Measurements from ENCODE around the gene GPR152.
A peak's percentile ranks its signal among the peaks of the same experiment; 100 is the strongest.
"Not testable (repeated sequence)": the region's sequence is repeated elsewhere in the genome, so short reads cannot be mapped to it uniquely, and the experiment has no call there.

The GPR152 gene

GRCh38 chr11:67406420-67406968 is 46.0 kb downstream of the GPR152 start:
- TF ChIP-seq, protein P1, sequence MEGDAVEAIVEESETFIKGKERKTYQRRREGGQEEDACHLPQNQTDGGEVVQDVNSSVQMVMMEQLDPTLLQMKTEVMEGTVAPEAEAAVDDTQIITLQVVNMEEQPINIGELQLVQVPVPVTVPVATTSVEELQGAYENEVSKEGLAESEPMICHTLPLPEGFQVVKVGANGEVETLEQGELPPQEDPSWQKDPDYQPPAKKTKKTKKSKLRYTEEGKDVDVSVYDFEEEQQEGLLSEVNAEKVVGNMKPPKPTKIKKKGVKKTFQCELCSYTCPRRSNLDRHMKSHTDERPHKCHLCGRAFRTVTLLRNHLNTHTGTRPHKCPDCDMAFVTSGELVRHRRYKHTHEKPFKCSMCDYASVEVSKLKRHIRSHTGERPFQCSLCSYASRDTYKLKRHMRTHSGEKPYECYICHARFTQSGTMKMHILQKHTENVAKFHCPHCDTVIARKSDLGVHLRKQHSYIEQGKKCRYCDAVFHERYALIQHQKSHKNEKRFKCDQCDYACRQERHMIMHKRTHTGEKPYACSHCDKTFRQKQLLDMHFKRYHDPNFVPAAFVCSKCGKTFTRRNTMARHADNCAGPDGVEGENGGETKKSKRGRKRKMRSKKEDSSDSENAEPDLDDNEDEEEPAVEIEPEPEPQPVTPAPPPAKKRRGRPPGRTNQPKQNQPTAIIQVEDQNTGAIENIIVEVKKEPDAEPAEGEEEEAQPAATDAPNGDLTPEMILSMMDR (IDR thresholded peaks at IDR 0.05; ENCODE audit: low read depth, low read length), result no peak
- no peak overlapping the region for H3K4me3 ChIP-seq (ENCODE audit: low read depth, low read length)

GRCh38 chr11:67405688-67406339 is 46.7 kb downstream of the GPR152 start:
- TF ChIP-seq, protein P1 (IDR thresholded peaks at IDR 0.05; ENCODE audit: low read depth, low read length), result no peak
- no peak overlapping the region for H3K4me3 ChIP-seq (ENCODE audit: low read depth, low read length)

- TF ChIP-seq, protein P1 (IDR thresholded peaks at IDR 0.05; ENCODE audit: low read depth, low read length), result no peak
- H3K4me3 ChIP-seq (ENCODE audit: low read depth, low read length), result no peak overlapping the region
Observed at GRCh38 chr11:67405196-67405567, 47.3 kb downstream of the GPR152 start.

DNA sequence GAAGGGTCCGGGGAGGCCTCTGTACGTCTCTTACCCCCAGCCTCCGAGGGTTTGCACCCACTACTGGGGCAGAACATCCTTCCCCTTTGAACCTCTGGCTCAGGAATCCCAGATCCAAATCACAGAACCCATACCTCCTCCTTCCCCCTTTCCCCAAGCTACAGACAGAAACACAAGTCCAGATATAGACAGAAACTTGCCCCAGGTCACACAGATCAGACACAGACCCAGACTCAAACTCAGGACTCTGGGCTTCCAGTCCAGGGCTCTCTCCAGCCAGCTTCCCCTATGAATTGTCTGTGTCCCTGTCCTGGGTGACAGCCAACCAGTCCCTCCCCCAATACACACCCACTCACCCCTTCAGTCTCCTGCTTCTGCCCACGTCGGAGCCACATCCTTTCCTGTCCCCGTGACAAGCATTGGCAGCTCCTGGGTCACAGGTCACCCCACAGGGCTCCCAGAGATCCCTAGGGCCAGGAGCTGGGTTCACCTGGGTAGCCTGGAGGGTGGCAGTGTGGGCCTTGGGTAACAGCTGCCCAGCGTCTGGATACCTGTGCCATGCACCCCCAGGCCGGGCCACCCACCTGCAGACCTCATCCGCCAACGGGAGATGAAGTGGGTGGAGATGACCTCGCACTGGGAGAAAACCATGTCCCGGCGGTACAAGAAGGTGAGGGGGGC is 47.9 kb downstream of the GPR152 start:
- H3K4me3 ChIP-seq (ENCODE audit: low read depth, low read length), result no peak overlapping the region
- TF ChIP-seq, protein P1 (IDR thresholded peaks at IDR 0.05; ENCODE audit: low read depth, low read length), result no peak

GRCh38 chr11:67403085-67403484 is 49.4 kb downstream of the GPR152 start:
- H3K4me3 ChIP-seq (ENCODE audit: low read depth, low read length), result not testable (repeated sequence)

- H3K4me3 ChIP-seq (ENCODE audit: low read depth, low read length), result peak overlapping the region; percentile 45
Observed at GRCh38 chr11:67402192-67402839, 50.2 kb downstream of the GPR152 start.

DNA sequence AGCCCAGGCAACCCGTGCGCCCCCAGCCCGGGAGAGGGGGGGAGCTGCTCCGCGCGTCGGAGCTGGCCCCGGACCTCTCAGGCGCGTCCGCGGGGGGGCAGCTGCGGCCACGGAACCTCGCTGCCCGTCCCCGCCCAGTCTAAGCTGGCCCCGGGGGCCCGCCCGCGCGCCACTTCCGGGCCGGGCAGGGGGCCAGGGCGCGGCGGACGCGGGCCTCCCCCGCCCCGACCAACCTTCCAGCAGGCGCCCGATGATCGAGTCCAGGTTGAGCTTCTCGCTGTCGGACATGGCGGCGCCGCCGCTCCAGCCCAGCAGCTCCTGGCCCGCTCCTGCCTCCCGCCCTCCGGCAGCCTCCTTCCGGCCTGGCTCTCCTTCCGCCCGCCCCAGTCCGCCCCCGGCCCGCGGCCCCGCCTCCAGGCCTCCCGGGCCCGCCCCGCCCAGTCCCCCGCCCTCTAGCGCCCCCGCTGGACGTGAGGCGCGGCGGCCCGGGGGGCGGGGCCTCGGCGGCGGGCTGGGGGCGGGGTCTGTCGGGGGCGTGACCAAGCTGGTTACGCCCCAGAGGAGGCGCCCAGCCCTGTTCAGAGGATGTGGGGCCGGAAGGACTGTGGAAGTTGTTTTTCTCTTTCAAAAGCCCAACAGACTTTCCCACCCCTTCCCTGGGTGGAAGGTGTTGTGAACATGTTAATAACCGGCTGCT is 50.9 kb downstream of the GPR152 start, which contains the start of gene PPP1CA:
PPP1CA (minus strand) TSS at position 364 of the 697 bp plus-strand sequence; CDS start at position 288, 76 bp downstream.
- TF ChIP-seq, protein P1 (IDR thresholded peaks at IDR 0.05; ENCODE audit: low read depth, low read length), result no peak
- peak within 1 kb of the TSS; percentile 95 for H3K4me3 ChIP-seq (ENCODE audit: low read depth, low read length)
